ENCODE data around the gene SLAMF1. TPM values are rescaled to one million over a fixed set of nuclear protein-coding genes. Genes with fewer than 3 reads are reported as not detected.
A peak's percentile ranks its signal among the peaks of the same experiment; 100 is the strongest.

Gene SLAMF1
- total and polyA plus RNA-seq, 8 donors, result 0.09 to 2.5 (median 0.18) TPM; not detected in 1

GRCh38 chr1:160665330-160666078, 18.7 kb upstream of the SLAMF1 start:
- intact Hi-C loops (cut with DNase I), result no loop called here
- ATAC-seq, result peak; percentile 81
- TF ChIP-seq, protein P1, sequence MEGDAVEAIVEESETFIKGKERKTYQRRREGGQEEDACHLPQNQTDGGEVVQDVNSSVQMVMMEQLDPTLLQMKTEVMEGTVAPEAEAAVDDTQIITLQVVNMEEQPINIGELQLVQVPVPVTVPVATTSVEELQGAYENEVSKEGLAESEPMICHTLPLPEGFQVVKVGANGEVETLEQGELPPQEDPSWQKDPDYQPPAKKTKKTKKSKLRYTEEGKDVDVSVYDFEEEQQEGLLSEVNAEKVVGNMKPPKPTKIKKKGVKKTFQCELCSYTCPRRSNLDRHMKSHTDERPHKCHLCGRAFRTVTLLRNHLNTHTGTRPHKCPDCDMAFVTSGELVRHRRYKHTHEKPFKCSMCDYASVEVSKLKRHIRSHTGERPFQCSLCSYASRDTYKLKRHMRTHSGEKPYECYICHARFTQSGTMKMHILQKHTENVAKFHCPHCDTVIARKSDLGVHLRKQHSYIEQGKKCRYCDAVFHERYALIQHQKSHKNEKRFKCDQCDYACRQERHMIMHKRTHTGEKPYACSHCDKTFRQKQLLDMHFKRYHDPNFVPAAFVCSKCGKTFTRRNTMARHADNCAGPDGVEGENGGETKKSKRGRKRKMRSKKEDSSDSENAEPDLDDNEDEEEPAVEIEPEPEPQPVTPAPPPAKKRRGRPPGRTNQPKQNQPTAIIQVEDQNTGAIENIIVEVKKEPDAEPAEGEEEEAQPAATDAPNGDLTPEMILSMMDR (IDR thresholded peaks at IDR 0.05), result no peak
- no peaks in the 10 kb centered on the region for H3K27me3 ChIP-seq
- H3K36me3 ChIP-seq, result no peaks in the 10 kb centered on the region
- H3K9me3 ChIP-seq, result peaks cover 0 to 10% of the 10 kb centered on the region in 2 donors
- peak overlapping the region; percentile 53 to 94 for H3K27ac ChIP-seq
- peak in 3 of 4 donors; percentile 13 to 84 (median 79) for DNase-seq
- no peak overlapping the region for H3K4me3 ChIP-seq
- H3K4me1 ChIP-seq, result peaks cover 11 to 53% of the 10 kb centered on the region in 2 donors

DNA sequence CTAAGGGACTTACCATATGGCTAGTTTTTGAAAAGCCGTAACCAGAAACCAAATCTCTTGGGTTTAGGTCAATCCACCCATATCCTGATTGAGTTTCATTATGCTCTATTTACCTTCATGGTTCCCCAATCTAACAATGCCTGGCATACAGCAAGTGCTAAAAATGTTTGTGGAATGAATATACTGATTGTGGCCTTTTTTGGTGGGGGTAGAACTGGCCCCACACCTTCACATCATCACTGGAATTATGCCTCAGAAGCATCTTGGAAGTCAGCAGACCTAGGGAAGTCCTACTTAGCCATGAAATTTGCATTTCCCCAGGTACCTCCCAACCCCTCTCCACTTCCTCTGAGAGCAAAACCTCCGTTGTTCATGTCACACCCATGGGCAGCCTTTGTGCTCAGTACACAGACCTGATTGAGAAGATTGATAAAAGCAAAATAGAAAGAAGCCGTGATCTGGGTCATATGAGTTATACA, 17.8 kb upstream of the SLAMF1 start:
- Histone ChIP-seq H3K27ac (peak overlapping the region in 1 of 2 donors; percentile 94), H3K27me3 (no peaks in the 10 kb centered on the region), H3K9me3 (peaks cover 0 to 6% of the 10 kb centered on the region in 2 donors), H3K36me3 (no peaks in the 10 kb centered on the region), H3K4me3 (no peak overlapping the region), H3K4me1 (peaks cover 11 to 53% of the 10 kb centered on the region in 2 donors)
- ATAC-seq (no peak), DNase-seq (no peak)
- TF ChIP-seq, protein P1 (IDR thresholded peaks at IDR 0.05), result no peak
- intact Hi-C loops (cut with DNase I), result no loop called here

- H3K4me1 ChIP-seq, result peaks cover 11 to 64% of the 10 kb centered on the region in 2 donors
- intact Hi-C loops (cut with DNase I), result no loop called here
- H3K4me3 ChIP-seq, result no peak overlapping the region
- no peaks in the 10 kb centered on the region for H3K36me3 ChIP-seq
- peak overlapping the region in 1 of 2 donors; percentile 94 for H3K27ac ChIP-seq
- H3K27me3 ChIP-seq, result no peaks in the 10 kb centered on the region
- ATAC-seq (peak; percentile 16), DNase-seq (no peak)
- TF ChIP-seq, protein P1 (IDR thresholded peaks at IDR 0.05), result no peak
- H3K9me3 ChIP-seq, result no peaks in the 10 kb centered on the region
Observed at GRCh38 chr1:160662910-160663309, 16.1 kb upstream of the SLAMF1 start.

GRCh38 chr1:160659566-160659965, 12.7 kb upstream of the SLAMF1 start:
- intact Hi-C loops (cut with DNase I), result no loop called here
- Histone ChIP-seq H3K27ac (no peak overlapping the region), H3K4me3 (no peak overlapping the region), H3K4me1 (peaks cover 0 to 42% of the 10 kb centered on the region in 2 donors), H3K27me3 (no peaks in the 10 kb centered on the region), H3K36me3 (no peaks in the 10 kb centered on the region), H3K9me3 (no peaks in the 10 kb centered on the region)
- ATAC-seq (no peak), DNase-seq (no peak)
- TF ChIP-seq, protein P1 (IDR thresholded peaks at IDR 0.05), result no peak

DNA sequence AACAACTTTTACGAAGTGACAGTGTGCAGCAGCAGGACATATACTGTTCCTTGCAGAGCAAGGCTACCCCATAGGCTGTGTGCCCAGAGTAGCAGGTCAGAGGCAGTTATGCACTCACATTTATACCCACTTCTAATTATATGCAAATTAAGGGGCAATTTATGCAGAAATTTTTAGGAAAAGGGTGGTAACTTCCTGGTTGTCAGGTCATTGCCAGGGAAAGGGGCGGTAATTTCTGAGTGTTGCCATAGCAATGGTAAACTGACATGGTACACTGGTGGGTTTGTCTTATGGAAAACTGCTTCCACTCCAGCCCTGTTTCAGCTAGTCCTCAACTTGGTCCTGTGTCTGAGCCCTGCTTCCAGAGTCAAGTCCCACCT, 12.0 kb upstream of the SLAMF1 start:
- no peak for ATAC-seq
- no peak for DNase-seq
- no peaks in the 10 kb centered on the region for H3K27me3 ChIP-seq
- intact Hi-C loops (cut with DNase I), result no loop called here
- TF ChIP-seq, protein P1 (IDR thresholded peaks at IDR 0.05), result no peak
- H3K4me3 ChIP-seq, result no peak overlapping the region
- peaks cover 0 to 35% of the 10 kb centered on the region in 2 donors for H3K4me1 ChIP-seq
- no peaks in the 10 kb centered on the region for H3K36me3 ChIP-seq
- H3K27ac ChIP-seq, result no peak overlapping the region
- no peaks in the 10 kb centered on the region for H3K9me3 ChIP-seq

Measured in left lung (tissue), 10 donors.